Measurements from ENCODE around the gene PIGX.
"Not testable (repeated sequence)": the region's sequence is repeated elsewhere in the genome, so short reads cannot be mapped to it uniquely, and the experiment has no call there.

Gene PIGX

GRCh38 chr3:196706731-196707130, 5.4 kb upstream of the PIGX start:
- DNase-seq: no peak

DNA sequence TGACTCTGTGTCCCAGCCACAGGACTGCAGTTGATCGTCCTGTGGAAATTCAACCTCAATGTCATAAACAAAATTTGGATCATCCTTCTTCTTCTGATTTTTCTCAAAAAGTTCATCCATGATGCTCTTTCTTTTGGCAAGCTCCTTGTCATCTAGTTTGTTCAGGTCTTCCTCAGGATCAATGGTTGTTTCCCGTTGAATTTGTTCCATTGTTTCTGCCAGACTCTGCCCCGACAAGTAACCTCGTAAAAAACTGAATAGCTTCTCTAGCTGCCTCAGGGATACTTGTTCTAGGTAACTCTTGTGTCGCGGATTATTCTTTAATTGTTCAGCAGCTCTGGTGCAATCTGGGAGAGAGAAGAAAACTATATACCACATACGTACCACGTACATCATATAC, 4.6 kb upstream of the PIGX start:
- DNase-seq: no peak

- no peak for DNase-seq
These were observed 3.7 kb upstream of the PIGX start for GRCh38 chr3:196708467-196708866.

DNA sequence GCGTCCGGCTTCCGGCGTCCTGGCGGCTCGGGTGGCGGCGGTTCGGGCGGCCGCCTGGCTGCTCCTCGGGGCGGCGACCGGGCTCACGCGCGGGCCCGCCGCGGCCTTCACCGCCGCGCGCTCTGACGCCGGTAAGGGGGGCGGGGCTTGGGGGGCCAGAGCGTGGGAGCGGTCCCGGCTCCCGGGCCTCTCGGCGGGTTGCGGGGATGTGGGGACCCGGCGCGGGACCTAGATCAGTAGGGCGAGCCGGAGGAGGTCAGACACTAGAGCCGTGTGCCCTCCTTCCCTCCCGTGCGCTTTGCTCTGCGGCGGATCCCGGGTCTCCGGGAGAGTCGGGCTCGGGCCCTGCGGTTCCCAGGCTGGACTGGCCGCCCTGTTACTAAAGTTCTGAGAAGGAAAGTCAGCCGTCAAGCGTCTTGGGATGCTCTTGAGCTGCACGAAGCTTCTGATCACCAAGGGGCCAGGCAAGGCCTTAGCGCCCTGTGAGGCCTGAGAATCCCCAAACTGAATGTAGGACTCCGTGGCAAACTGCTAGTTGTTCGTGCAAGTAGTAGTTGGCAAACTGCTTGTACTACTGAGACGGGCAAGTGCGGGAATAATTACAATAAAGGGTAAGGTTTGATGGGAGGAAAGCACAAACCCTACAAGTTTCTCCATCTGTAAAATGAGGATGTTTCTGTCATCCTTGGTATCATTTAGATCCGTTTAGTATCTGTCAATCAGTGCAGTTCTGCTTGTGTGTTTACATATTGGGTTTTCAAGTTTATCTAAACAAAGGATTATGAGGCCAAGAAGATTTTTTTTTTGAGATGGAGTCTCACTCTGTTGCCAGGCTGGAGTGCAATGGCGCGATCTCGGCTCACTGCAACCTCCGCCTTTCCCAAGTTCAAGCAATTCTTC, 587 bp downstream of the PIGX start:
- peak; percentile 67 for DNase-seq

GRCh38 chr3:196717162-196717561, 5.0 kb downstream of the PIGX start:
- not testable (repeated sequence) for DNase-seq

DNA sequence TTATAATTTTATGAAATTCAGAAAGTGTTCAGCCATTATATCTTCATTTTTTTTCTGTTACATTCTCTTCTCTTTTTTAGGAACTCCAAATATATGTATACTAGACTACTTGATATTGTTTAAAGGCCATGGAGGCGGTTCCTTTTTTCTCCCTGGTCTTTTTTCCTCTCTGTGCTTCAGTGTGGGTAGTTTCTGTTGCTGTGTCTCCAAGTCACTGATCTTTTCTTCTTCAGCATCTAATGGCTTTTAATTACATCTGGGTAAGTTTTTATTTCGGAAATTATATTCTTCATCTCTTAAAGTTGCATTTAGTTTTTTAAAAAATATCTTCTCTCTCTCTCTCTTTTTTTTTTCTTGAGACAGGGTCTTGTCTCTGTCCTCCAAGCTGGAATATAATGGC, 8.9 kb downstream of the PIGX start:
- DNase-seq: no peak

DNA sequence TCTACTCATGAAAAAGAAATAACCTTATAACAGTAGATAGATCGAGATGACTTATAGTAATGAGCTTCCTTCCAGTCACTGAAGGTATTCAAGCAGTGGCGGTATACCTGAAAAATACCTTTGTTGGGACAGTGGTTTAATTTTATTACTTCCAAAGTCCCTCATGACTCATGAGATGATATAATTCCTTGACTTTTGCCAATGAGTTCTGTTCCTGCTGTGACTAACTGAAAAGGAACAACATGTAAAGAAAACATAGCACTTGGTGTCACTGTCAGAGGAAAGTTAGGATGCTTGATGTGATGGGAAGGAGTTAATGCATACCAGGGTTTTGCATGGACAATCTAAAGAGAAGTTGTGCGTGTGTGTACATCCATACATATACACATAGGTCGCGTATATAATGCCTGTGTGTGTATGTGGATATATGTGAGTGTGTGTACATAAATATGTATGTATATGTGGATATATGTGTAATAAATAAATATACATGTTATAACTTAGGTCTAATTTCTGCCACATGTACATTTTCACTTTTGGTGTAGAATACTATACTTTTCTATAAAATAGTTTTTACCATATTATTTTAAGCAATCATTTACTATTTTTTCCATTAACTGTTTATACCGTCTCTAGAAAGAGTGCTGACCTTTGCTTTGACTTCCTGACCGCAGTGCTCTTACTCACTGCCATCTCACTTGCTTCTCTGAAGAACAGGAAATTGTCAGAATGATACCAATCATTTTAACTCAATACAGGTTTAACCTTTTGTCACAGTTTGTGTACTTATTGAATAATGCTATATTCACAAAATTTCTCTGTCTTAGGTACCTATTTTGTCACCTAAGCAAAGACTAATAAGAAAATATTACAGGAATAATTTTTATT, 14.9 kb downstream of the PIGX start:
- no peak for DNase-seq

- no peak for DNase-seq
These were observed 23.6 kb downstream of the PIGX start for GRCh38 chr3:196735751-196736150.

DNA sequence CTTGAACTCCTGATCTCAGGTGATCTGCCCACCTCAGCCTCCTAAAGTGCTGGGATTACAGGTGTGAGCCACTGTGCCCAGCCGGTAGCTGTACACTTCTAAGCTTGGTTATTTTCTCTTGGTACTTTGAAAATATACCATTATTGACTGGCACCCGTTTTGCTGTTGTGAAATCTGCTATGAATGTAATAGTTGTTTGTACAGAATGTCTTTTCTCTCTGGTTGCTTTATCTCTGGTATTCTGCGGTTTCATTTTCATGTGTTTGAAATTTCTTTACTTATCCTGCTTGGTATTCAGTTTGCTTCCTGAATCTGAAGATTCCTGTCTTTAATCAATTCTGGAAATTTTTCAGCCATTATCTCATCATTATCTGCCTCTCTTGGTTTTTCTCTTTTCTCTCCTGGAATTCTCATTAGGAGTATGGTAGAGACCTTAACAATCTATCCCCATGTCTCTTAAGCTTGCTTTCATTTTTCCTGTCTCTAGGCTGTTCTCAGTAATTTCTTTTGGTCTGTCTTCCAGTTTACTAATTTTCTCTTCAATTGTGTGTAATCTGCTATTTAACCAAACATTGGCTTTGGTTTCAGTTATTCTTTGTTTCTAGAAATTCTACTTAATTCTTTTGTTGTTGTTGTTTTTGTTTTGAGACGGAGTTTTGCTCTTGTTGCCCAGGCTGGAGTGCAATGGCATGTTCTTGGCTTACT, 24.6 kb downstream of the PIGX start:
- no peak for DNase-seq

DNA sequence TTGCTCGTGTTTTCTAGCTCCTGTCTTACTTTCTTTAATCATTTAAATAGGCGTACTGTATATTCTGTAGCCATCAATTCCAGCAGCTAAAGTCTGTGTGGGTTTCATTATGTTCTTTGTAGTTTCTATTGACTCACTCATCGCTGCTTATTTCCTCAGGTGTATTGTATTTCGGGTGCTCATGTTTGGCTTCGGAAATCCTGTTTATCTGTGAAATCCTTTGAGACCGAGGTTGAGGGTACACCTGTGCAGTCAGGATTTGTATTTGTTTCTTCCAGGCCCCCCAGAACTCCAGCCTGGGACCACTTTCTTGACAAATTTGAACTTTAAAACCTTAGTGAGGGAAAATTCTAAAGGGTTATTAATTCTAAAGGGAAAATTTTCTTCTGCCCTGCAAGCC, 25.5 kb downstream of the PIGX start:
- DNase-seq: no peak

DNA sequence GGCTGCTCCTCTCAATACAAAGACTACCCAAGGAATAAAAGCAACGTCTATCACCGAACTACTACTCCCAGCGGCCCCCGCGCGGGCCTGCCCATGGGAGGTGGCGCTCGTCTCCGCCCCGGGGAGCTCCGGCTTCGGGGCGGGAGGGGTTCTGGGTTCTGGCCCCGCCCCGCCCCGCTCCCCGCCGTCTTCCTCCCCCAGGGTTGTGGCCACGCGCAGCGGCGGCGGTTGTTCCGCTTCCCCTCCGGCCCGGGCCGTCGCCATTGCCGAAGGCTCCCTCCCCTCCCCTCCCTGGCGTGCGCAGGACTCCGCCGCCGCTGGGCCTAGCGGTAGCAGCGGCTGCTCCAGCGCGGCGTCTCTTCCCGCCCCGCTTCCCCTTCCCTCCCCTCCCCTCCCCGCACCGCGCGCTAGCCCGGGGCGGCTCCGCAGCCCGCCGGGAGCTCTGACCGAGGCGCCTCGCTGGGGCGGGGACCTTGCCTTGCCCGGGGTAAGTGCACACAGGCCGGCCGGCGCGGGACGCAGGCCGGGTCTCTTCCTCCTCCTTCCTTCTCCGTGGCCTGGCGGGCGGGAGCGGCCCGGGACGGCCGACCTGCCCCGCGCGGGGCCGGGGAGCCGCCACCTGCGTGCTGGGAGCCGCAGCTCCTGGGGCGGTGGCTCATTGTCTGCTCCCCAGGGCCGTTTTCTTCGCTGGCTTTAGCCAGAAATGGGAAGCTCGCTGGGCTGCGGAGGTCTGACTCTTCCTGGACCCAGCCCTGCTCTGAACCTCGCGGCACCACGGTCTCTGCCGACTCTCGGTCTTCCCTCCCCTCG, 27.7 kb downstream of the PIGX start, which contains the start of gene PAK2:
PAK2 (plus strand) TSS at position 187 of the 810 bp plus-strand sequence. CDS start 42,790 bp downstream, outside the sequence.
- peak; percentile 95 for DNase-seq

DNA sequence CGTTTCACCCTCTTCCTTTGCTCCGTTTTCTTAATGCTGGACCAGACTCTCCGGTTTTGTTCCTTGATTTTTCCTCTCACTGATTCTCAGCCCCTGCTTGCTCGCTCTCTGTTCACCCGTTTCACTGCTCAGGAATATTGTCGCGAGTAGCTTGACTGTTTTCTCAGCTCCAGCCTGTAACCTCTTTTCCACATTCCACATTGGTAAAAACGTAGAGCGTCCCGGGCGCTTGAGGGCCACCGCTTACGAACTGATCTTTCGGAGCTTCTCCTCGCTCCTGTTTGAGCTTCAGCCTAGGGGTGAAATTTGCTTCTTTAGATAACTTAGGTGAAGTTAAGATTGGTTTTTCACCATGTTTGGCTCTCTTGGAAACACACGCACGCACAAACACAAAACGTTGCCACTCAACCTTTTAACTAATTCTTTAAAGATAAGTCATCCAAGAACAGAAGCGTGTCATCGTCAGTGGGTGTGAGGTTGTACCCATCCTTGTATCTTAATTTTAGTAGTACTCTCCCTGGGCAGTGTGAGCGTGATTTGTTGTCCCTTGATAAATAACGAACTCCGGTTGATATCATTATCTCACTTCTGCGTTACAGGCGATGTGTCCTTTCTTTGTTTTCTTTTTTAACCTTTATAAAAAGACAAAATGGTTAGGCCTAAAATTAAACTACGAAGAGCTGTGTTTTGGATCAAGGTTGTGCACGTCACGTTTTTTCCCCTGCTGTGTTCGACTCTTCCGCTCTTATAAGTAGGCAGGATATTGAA, 28.5 kb downstream of the PIGX start:
- DNase-seq: peak; percentile 60

GRCh38 chr3:196741249-196741889, 29.2 kb downstream of the PIGX start:
- DNase-seq: no peak

DNA sequence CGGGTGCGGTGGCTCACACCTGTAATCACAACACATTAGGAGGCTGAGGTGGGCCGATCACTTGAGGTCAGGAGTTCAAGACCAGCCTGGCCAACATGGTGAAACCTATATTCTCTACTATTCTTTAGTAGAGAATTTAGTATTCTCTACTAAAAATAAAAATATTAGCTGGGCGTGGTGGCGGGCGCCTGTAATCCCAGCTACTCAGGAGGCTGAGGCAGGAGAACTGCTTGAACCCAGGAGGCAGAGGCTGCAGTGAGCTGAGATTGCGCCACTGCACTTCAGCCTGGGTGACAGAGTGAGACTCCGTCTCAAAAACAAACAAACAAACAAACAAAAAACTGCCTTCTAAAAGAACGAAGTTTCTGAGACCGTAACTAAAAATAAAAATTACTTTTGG, 31.4 kb downstream of the PIGX start:
- DNase-seq: not testable (repeated sequence)

- no peak for DNase-seq
These were observed 36.9 kb downstream of the PIGX start for GRCh38 chr3:196749125-196749524.

GRCh38 chr3:196753201-196753600, 41.0 kb downstream of the PIGX start:
- no peak for DNase-seq

DNA sequence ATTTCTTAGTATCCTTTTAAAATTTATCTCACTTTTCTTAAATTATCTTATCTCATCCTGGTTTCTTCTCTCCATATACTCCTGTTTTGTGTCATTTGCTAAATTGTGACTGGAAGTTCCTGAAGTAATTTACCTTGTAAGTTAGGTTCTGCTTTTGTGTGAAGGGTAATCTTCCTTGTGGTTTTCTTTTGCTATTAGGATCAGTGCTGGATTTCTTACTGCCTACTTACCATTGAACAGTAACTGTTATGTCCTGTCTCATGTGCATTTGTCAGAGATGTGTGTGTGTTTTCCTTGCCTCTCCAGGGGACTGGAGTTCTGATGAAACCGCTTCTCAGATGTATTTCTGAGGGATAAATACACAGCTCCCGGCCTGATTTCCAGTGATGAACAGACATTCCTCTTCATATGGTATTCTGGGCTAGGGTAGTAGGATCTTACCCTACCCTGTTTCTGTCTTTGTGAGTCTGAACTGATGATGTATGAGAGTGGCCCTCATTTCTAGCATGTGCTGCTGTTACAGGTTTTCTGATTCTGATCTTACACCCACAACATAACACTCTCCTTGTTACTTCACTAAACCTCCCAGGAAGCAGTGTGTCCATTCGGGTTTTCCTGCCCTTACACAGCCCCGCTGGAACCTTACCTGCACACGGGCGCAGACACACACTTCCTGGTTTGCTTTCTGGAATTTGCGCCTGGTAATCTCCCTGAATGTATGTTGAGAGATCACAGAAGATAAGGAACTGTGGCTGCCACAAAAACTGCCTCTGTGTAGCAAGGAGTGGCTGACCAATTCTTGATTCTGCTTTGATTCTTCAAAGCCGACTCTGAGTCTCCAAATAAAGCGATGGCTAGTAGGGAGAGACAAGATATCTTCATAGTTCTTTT, 42.2 kb downstream of the PIGX start:
- DNase-seq: no peak

DNA sequence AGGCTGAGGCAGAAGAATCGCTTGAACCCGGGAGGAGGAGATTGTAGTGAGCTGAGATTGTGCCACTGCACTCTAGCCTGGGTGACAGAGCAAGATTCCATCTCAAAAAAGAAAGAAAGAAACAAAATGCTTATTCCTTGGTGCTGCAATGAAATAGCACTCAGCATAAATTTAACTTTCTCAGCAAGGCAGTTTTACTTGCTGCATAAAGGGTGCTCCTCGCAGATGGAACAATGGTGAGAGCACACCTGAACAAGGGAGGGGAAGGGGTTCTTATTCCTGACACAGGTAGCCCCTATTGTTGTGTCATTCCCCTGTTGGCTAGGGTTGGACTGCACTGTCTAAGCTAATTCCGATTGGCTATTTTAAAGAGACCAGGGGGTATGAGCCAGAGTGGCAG, 44.6 kb downstream of the PIGX start:
- no peak for DNase-seq

DNA sequence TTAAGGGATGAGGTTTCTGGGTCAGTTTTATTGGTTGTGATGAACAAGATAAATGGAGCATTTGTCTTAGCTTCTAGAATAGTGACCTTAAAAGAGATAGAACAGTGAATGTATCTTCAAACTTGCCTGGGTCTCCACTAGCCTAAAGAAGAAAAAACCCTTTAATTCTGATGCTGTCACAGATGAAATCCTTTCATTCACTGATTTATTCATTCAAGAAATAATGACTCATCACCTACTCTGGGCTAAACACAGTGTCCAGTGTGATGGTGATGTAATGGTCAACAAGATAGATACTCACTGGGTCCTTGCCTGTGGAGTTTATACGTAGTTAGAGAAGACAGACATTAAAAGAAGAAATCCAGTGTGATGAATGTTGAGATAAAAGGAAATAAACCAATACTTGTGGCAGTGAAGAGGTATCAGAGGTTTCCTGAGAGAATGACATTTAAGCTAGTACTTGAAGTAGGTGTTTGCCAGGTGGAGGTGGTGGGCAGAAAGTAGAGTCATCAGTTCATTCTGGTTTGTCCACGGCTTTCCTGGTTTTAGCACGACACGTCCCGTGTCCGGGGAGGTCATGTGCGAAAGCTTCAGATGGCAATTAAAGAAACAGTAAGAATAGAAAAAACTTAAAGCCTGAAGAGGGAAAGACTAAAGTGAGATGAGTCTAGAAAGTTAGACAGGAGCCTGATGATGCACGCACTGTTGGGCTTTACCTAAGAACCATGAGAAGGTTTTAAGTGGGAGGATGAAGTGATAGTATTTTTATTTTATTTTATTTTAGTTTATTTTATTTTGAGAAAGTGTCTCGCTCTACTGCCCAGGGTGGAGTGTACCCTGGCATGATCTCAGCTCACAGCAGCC, 45.9 kb downstream of the PIGX start:
- no peak for DNase-seq
